CD4-positive, alpha-beta T cell (primary cell): ENCODE data around the gene RNF14. TPM values are rescaled to one million over a fixed set of nuclear protein-coding genes. Genes with fewer than 3 reads are reported as not detected.

ENCODE experiments used
- ATAC-seq: fragments of 200-7000 bp; cut with Tn5 transposase; one replicate; pipeline ENCODE4 v1.10.0; 2022; ENCODE audit warnings: mild to moderate bottlenecking; ENCODE audit not compliant: poor library complexity
- CTCF ChIA-PET: fragments of 350-600 bp; sonication (Branson Sonifier 250); formaldehyde crosslinking; loops from one replicate; lab custom pipeline; 2021; ENCODE audit warnings: antibody characterized with exemption, inconsistent platforms; lab: Charles Lee
- POLR2A ChIA-PET: fragments of 350-600 bp; sonication (Branson Sonifier 250); formaldehyde crosslinking; loops from one replicate; lab custom pipeline; 2021; ENCODE audit warnings: antibody characterized with exemption, inconsistent platforms; lab: Charles Lee
- DNase-seq, 14 experiments: peaks; one replicate each; pipeline ENCODE4 v3.0.0-alpha.2; 2013 to 2020; ENCODE audit warnings: mixed read lengths in 2 of 14
- H3K27ac ChIP-seq, 2 donors: one replicate each; pipeline versions ENCODE4 v1.5.1 to v1.7.0; 2013; ENCODE audit warnings: low read length in 2 of 2, low read depth in 1 of 2, mild to moderate bottlenecking in 1 of 2
- H3K27me3 ChIP-seq, 2 experiments: 1 replicate in 1 of 2; 2 replicates in 1 of 2; pipeline versions ENCODE4 v1.6.1 to v1.7.0; 2013; ENCODE audit warnings: low read length in 2 of 2, control low read depth in 1 of 2, mild to moderate bottlenecking in 1 of 2, moderate library complexity in 1 of 2; ENCODE audit not compliant: insufficient read depth in 2 of 2, control insufficient read depth in 1 of 2
- H3K36me3 ChIP-seq: one replicate; pipeline ENCODE4 v1.6.1; 2013; ENCODE audit warnings: low read length, control low read depth; ENCODE audit not compliant: insufficient read depth
- H3K4me1 ChIP-seq: one replicate; pipeline ENCODE4 v1.6.1; 2013; ENCODE audit warnings: low read length, control low read depth; ENCODE audit not compliant: insufficient read depth
- H3K4me3 ChIP-seq: one replicate; pipeline ENCODE4 v1.5.1; 2013; ENCODE audit warnings: mild to moderate bottlenecking, low read length, moderate library complexity
- H3K9me3 ChIP-seq, 2 experiments: 1 replicate in 1 of 2; 2 replicates in 1 of 2; pipeline versions ENCODE4 v1.6.1 to v1.7.0; 2013; ENCODE audit warnings: low read length in 2 of 2, mild to moderate bottlenecking in 2 of 2, control low read depth in 1 of 2, moderate library complexity in 1 of 2; ENCODE audit not compliant: control insufficient read depth in 1 of 2, insufficient read depth in 1 of 2
- H3K27ac Mint-ChIP-seq: one replicate; pipeline ENCODE4 v1.8.0; 2020; ENCODE audit warnings: mixed read lengths
- H3K27me3 Mint-ChIP-seq: one replicate; pipeline ENCODE4 v1.8.0; 2021; ENCODE audit warnings: mixed read lengths
- H3K36me3 Mint-ChIP-seq: one replicate; pipeline ENCODE4 v1.8.0; 2021; ENCODE audit warnings: low read depth, mixed read lengths
- H3K4me1 Mint-ChIP-seq: one replicate; pipeline ENCODE4 v1.8.0; 2021; ENCODE audit warnings: low read depth, mixed read lengths
- H3K4me3 Mint-ChIP-seq: one replicate; pipeline ENCODE4 v1.8.0; 2020; ENCODE audit warnings: mild to moderate bottlenecking, mixed read lengths
- H3K9me3 Mint-ChIP-seq: one replicate; pipeline ENCODE4 v1.8.0; 2020; ENCODE audit warnings: mixed read lengths
- intact Hi-C, 2 experiments: fragments of 100-400 bp; cut with DNase I in 1 of 2; cut with micrococcal nuclease in 1 of 2; formaldehyde crosslinking; loops; one replicate each; pipeline versions ENCODE4 v1.15.1 to v1.9.0; 2023 to 2025; cut with DNase I, micrococcal nuclease
- total RNA-seq, 174 experiments: library from RNA in 2 of 174; stranded (reverse) in 2 of 174; gene quantifications; one replicate each; pipeline ENCODE4 v1.2.3 and lab custom pipeline; 2021 to 2026
- TF ChIP-seq, protein P1 (sequence below): fragments of 200-600 bp; IDR thresholded peaks from one replicate; pipeline ENCODE4 v1.8.0; 2022; ENCODE audit warnings: antibody characterized with exemption, mild to moderate bottlenecking

Gene RNF14
- total RNA-seq, 2 experiments from 2014 or later = 8.9 to 10.7 TPM

DNA sequence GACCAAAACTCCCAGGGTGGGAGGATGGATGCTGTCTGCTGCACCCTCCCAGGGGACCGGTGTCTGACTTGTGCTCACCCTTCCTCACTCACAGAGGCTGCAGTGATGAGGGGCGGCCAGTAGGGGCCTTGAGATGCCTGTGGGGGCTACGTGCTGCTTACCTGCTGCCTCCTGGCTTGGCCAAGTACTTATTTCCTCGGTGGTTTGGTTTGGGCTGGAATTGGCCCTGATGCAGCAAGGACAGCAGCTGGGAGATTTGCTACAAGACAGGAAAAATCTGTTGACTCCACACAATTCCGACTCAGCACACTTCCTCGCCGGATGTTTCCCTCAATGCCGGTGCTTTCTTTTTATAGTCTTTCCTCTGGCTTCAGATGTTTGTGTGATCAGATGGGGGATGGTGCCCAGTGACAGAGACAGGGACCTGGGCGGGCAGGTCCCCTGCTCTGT is 17.5 kb upstream of the RNF14 start:
- intact Hi-C loops = no loop called here
- ATAC-seq (peak; percentile 83), DNase-seq (peak in 4 of 14 experiments; percentile 19 to 50 (median 42))
- POLR2A ChIA-PET = interaction anchor here (0.8 to 0.9 kb wide), 2 partner anchors 9 to 73 kb away, joined by 3 read pairs; no protein-coding TSS in a partner anchor
- H3K27me3 ChIP-seq = no peaks in the 10 kb centered on the region
- Mint-ChIP-seq H3K27me3 (no peaks in the 10 kb centered on the region), H3K4me3 (peak overlapping the region; percentile 51), H3K27ac (no peak overlapping the region), H3K36me3 (peaks cover 2% of the 10 kb centered on the region), H3K9me3 (no peaks in the 10 kb centered on the region), H3K4me1 (peaks cover 16% of the 10 kb centered on the region)
- peaks cover 7% of the 10 kb centered on the region for H3K4me1 ChIP-seq
- TF ChIP-seq, protein P1, sequence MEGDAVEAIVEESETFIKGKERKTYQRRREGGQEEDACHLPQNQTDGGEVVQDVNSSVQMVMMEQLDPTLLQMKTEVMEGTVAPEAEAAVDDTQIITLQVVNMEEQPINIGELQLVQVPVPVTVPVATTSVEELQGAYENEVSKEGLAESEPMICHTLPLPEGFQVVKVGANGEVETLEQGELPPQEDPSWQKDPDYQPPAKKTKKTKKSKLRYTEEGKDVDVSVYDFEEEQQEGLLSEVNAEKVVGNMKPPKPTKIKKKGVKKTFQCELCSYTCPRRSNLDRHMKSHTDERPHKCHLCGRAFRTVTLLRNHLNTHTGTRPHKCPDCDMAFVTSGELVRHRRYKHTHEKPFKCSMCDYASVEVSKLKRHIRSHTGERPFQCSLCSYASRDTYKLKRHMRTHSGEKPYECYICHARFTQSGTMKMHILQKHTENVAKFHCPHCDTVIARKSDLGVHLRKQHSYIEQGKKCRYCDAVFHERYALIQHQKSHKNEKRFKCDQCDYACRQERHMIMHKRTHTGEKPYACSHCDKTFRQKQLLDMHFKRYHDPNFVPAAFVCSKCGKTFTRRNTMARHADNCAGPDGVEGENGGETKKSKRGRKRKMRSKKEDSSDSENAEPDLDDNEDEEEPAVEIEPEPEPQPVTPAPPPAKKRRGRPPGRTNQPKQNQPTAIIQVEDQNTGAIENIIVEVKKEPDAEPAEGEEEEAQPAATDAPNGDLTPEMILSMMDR = peak; percentile 39
- H3K4me3 ChIP-seq = no peak overlapping the region
- H3K36me3 ChIP-seq = no peaks in the 10 kb centered on the region
- H3K9me3 ChIP-seq = no peaks in the 10 kb centered on the region
- H3K27ac ChIP-seq = no peak overlapping the region
- CTCF ChIA-PET = no interaction called here

DNA sequence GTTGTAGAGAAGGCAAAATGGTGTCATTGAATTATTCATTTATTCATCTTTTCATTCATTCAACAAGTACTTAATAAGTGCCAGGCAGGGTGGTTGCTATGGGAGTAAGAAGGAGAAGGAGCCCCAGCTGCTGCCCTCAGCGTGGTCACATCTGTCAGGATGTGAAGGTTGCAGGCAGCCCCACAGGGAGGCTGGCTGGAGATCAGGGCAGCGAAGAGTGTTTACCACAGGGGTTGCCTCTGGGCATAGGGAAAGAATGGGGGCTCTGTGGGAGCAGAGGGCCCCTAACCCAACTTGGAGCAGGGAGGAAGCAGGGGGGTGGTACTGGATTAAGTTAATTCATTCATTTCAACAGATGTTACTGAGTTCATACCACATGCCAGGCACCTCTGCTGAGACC is 16.9 kb upstream of the RNF14 start:
- ATAC-seq = no peak
- Mint-ChIP-seq H3K27me3 (no peaks in the 10 kb centered on the region), H3K4me3 (no peak overlapping the region), H3K9me3 (no peaks in the 10 kb centered on the region), H3K27ac (no peak overlapping the region), H3K36me3 (peaks cover 5% of the 10 kb centered on the region), H3K4me1 (peaks cover 19% of the 10 kb centered on the region)
- no peaks in the 10 kb centered on the region for H3K9me3 ChIP-seq
- H3K27ac ChIP-seq = no peak overlapping the region
- no peaks in the 10 kb centered on the region for H3K36me3 ChIP-seq
- ChIA-PET CTCF (interaction anchor here (1.2 kb wide), 1 partner anchor 9 kb away, joined by 3 read pairs; no protein-coding TSS in a partner anchor), POLR2A (no interaction called here)
- no peaks in the 10 kb centered on the region for H3K27me3 ChIP-seq
- H3K4me3 ChIP-seq = no peak overlapping the region
- TF ChIP-seq, protein P1 = no peak
- intact Hi-C loops = no loop called here
- peaks cover 7% of the 10 kb centered on the region for H3K4me1 ChIP-seq
- no peak for DNase-seq

DNA sequence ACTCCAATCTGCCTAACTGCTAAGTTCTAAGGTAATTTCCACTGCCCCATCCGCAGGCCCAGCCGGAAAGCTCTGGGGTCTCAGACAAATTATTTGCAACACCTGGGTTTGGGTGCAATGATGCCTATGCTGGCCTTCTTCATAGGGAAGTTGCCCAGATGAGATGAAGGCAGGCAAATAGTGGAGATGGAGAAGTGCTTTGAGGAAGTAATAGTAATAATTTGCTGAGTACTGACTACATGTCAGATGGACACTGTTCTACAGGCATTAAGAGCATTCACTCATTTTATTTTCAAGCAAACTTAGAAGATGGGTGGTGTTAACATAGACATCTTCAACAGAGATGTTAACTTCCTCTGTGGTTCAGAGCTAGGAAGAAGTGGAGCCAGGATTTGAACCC is 14.7 kb upstream of the RNF14 start:
- no peak overlapping the region for H3K27ac Mint-ChIP-seq
- no peak overlapping the region for H3K4me3 Mint-ChIP-seq
- Histone ChIP-seq H3K4me1 (peaks cover 29% of the 10 kb centered on the region), H3K27ac (no peak overlapping the region), H3K36me3 (no peaks in the 10 kb centered on the region), H3K4me3 (no peak overlapping the region), H3K9me3 (no peaks in the 10 kb centered on the region), H3K27me3 (no peaks in the 10 kb centered on the region)
- H3K27me3 Mint-ChIP-seq = no peaks in the 10 kb centered on the region
- CTCF ChIA-PET = no interaction called here
- no peak for ATAC-seq
- peaks cover 5% of the 10 kb centered on the region for H3K36me3 Mint-ChIP-seq
- peaks cover 38% of the 10 kb centered on the region for H3K4me1 Mint-ChIP-seq
- DNase-seq = no peak
- no peaks in the 10 kb centered on the region for H3K9me3 Mint-ChIP-seq
- intact Hi-C loops = no loop called here
- POLR2A ChIA-PET = interaction anchor here (0.9 kb wide), 1 partner anchor 24 kb away, joined by 3 read pairs; no protein-coding TSS in a partner anchor
- TF ChIP-seq, protein P1 = no peak
